ENCODE measurements around the gene DNAJC4. TPM values are rescaled to one million over a fixed set of nuclear protein-coding genes. Genes with fewer than 3 reads are reported as not detected.
A peak's percentile ranks its signal among the peaks of the same experiment; 100 is the strongest.

The DNAJC4 gene
- total and polyA plus RNA-seq, 9 of the 15 experiments (the other 6 are each of a cell fraction or from before 2014, with no cell fraction given), result 4.0 to 32.6 (median 19.9) TPM

GRCh38 chr11:64181506-64182411 is 48.6 kb upstream of the DNAJC4 start (continued):
- peak; percentile 86 for TF ChIP-seq MGA (IDR thresholded peaks at IDR 0.05)
- no peak for TF ChIP-seq CSDE1 (IDR thresholded peaks at IDR 0.05)
- peak; percentile 100 for TF ChIP-seq TFE3 (CRISPR knock-in tag; IDR thresholded peaks at IDR 0.05)
- 0 out of 2 replicates have a peak, but pooled peaks have one; percentile 31 for TF ChIP-seq ZNF57 (CRISPR knock-in tag; IDR thresholded peaks at IDR 0.05)
- TF ChIP-seq ATF1 (CRISPR knock-in tag; IDR thresholded peaks at IDR 0.05), result no peak
- peak; percentile 64 for TF ChIP-seq ATF1 (tag; IDR thresholded peaks at IDR 0.05)
- TF ChIP-seq CBX2 (IDR thresholded peaks at IDR 0.05; ENCODE audit: insufficient read depth, low read length, poor library complexity, severe bottlenecking), result no peak
- TF ChIP-seq CREM (IDR thresholded peaks at IDR 0.05; ENCODE audit: low read depth), result peak; percentile 81
- TF ChIP-seq FOXK2 (conservative IDR thresholded peaks at IDR 0.05 in 1 of 2, IDR thresholded peaks at IDR 0.05 in 1 of 2; ENCODE audit: low read depth in 2 of 2), result peak; percentile 65 to 85
- 0 out of 2 replicates have a peak, but pooled peaks have one; percentile 16 for TF ChIP-seq NFIC (IDR thresholded peaks at IDR 0.05)
- peak; percentile 66; the same call in 1 of the 2 replicates for TF ChIP-seq SMARCE1 (IDR thresholded peaks at IDR 0.05)
- TF ChIP-seq ARHGAP35 (IDR thresholded peaks at IDR 0.05; ENCODE audit: partially characterized antibody), result no peak
- peak; percentile 91 for TF ChIP-seq TFAP4 (CRISPR knock-in tag; IDR thresholded peaks at IDR 0.05; ENCODE audit: borderline replicate concordance)
- peak; percentile 24; the same call in 1 of the 2 replicates for TF ChIP-seq ZKSCAN1 (IDR thresholded peaks at IDR 0.05; ENCODE audit: low read depth, low read length)
